ENCODE measurements around the gene CACNA2D3.

DNA sequence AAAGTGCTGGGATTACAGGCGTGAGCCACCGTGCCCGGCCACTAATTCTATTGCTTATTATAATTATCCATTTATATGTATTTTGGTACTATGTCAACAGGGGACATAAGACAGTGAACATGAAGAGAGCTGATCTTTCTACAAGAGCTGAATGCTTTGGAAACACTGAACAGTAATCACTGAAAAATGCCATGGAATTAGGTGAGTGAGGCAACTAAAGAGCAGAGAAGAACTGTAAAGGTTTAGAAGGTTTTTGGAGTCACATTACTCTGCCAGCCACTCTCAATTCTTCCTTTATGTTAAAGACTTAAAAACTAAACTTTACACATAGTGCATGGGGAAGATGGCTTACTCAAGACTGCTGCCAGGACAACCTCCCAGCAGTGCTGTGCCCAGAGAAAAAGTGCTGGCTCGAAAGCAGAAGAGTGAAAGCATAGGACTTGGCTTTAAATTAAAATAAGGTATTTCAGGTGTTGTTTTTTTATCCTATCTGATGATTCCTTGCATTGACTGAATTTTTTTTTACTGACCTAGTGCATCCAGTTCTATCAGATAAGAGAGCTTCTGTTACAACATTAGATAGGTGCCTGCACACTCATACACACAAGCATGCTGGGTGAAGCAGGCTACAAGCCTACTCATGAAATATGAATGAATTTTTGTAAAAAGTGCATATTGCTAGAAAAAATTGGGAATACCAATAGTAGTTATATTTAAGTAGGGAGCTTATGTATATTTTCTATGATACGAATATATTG is 28.7 kb upstream of the CACNA2D3 start:
- TF ChIP-seq, protein P1, sequence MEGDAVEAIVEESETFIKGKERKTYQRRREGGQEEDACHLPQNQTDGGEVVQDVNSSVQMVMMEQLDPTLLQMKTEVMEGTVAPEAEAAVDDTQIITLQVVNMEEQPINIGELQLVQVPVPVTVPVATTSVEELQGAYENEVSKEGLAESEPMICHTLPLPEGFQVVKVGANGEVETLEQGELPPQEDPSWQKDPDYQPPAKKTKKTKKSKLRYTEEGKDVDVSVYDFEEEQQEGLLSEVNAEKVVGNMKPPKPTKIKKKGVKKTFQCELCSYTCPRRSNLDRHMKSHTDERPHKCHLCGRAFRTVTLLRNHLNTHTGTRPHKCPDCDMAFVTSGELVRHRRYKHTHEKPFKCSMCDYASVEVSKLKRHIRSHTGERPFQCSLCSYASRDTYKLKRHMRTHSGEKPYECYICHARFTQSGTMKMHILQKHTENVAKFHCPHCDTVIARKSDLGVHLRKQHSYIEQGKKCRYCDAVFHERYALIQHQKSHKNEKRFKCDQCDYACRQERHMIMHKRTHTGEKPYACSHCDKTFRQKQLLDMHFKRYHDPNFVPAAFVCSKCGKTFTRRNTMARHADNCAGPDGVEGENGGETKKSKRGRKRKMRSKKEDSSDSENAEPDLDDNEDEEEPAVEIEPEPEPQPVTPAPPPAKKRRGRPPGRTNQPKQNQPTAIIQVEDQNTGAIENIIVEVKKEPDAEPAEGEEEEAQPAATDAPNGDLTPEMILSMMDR (IDR thresholded peaks at IDR 0.05; ENCODE audit: poor library complexity, severe bottlenecking), result no peak
- no peak for TF ChIP-seq EZH2 (IDR thresholded peaks at IDR 0.05; ENCODE audit: borderline replicate concordance, insufficient read depth, low read length, poor library complexity, severe bottlenecking)
- TF ChIP-seq POLR2AphosphoS5 (IDR thresholded peaks at IDR 0.05), result no peak
- TF ChIP-seq EP300 (conservative IDR thresholded peaks at IDR 0.05; ENCODE audit: poor library complexity, severe bottlenecking), result no peak
- TF ChIP-seq, protein P2, sequence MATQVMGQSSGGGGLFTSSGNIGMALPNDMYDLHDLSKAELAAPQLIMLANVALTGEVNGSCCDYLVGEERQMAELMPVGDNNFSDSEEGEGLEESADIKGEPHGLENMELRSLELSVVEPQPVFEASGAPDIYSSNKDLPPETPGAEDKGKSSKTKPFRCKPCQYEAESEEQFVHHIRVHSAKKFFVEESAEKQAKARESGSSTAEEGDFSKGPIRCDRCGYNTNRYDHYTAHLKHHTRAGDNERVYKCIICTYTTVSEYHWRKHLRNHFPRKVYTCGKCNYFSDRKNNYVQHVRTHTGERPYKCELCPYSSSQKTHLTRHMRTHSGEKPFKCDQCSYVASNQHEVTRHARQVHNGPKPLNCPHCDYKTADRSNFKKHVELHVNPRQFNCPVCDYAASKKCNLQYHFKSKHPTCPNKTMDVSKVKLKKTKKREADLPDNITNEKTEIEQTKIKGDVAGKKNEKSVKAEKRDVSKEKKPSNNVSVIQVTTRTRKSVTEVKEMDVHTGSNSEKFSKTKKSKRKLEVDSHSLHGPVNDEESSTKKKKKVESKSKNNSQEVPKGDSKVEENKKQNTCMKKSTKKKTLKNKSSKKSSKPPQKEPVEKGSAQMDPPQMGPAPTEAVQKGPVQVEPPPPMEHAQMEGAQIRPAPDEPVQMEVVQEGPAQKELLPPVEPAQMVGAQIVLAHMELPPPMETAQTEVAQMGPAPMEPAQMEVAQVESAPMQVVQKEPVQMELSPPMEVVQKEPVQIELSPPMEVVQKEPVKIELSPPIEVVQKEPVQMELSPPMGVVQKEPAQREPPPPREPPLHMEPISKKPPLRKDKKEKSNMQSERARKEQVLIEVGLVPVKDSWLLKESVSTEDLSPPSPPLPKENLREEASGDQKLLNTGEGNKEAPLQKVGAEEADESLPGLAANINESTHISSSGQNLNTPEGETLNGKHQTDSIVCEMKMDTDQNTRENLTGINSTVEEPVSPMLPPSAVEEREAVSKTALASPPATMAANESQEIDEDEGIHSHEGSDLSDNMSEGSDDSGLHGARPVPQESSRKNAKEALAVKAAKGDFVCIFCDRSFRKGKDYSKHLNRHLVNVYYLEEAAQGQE (IDR thresholded peaks at IDR 0.05; ENCODE audit: borderline replicate concordance), result no peak
- TF ChIP-seq SMC3 (conservative IDR thresholded peaks at IDR 0.05; ENCODE audit: poor library complexity), result no peak
- TF ChIP-seq TAF1 (IDR thresholded peaks at IDR 0.05; ENCODE audit: low read depth), result no peak
- no peak for TF ChIP-seq RAD21 (conservative IDR thresholded peaks at IDR 0.05)

Measured in neural cell (in vitro differentiated cells).